H9 (cell line): Measurements from ENCODE around the gene CACNA1A. TPM values are rescaled to one million over a fixed set of nuclear protein-coding genes. Genes with fewer than 3 reads are reported as not detected.

ENCODE experiments used
- DNase-seq: peaks from one replicate; pipeline ENCODE4 v3.0.0-alpha.2; 2017
- H2AFZ ChIP-seq: one replicate; pipeline ENCODE4 v1.6.1; 2013; ENCODE audit warnings: mild to moderate bottlenecking, low read length, control low read depth, moderate library complexity
- H2AK5ac ChIP-seq: 2 replicates; pipeline ENCODE4 v1.6.1; 2013; ENCODE audit warnings: low read length, control low read depth, mixed read lengths; ENCODE audit not compliant: insufficient read length
- H2BK120ac ChIP-seq: one replicate; pipeline ENCODE4 v1.6.1; 2013; ENCODE audit warnings: low read depth, mild to moderate bottlenecking, low read length, control low read depth, inconsistent platforms; ENCODE audit not compliant: poor library complexity, severe bottlenecking
- H2BK12ac ChIP-seq: 2 replicates; pipeline ENCODE4 v1.6.1; 2013; ENCODE audit warnings: low read length, control low read depth, mixed read lengths, low read depth; ENCODE audit not compliant: insufficient read length
- H2BK15ac ChIP-seq: 2 replicates; pipeline ENCODE4 v1.6.1; 2013; ENCODE audit warnings: low read depth, low read length, control low read depth
- H2BK20ac ChIP-seq: one replicate; pipeline ENCODE4 v1.6.1; 2013; ENCODE audit warnings: low read depth, mild to moderate bottlenecking, low read length, control low read depth, inconsistent platforms; ENCODE audit not compliant: poor library complexity, severe bottlenecking
- H2BK5ac ChIP-seq: 2 replicates; pipeline ENCODE4 v1.6.1; 2013; ENCODE audit warnings: low read length, control low read depth, mixed read lengths; ENCODE audit not compliant: insufficient read length
- H3K14ac ChIP-seq: 2 replicates; pipeline ENCODE4 v1.6.1; 2013; ENCODE audit warnings: low read length, control low read depth; ENCODE audit not compliant: insufficient read depth
- H3K18ac ChIP-seq: 2 replicates; pipeline ENCODE4 v1.6.1; 2013; ENCODE audit warnings: low read depth, mild to moderate bottlenecking, mixed read lengths, low read length, control low read depth; ENCODE audit not compliant: insufficient read length
- H3K23ac ChIP-seq: 2 replicates; pipeline ENCODE4 v1.6.1; 2013; ENCODE audit warnings: low read length, control low read depth, mixed read lengths, low read depth; ENCODE audit not compliant: insufficient read length
- H3K23me2 ChIP-seq: 2 replicates; pipeline ENCODE4 v1.6.1; 2013; ENCODE audit warnings: low read depth, mild to moderate bottlenecking, mixed read lengths, low read length, control low read depth; ENCODE audit not compliant: insufficient read length, poor library complexity, severe bottlenecking
- H3K27ac ChIP-seq: 2 replicates; pipeline ENCODE4 v1.5.1; 2013; ENCODE audit warnings: low read length, control low read depth, mixed read lengths, low read depth; ENCODE audit not compliant: insufficient read length
- H3K27me3 ChIP-seq: 2 replicates; pipeline ENCODE4 v1.6.1; 2013; ENCODE audit warnings: low read length, control low read depth, inconsistent platforms; ENCODE audit not compliant: insufficient read depth
- H3K4ac ChIP-seq: 2 replicates; pipeline ENCODE4 v1.6.1; 2013; ENCODE audit warnings: low read depth, mild to moderate bottlenecking, control low read depth, inconsistent platforms, low read length, moderate library complexity
- H3K4me1 ChIP-seq: 2 replicates; pipeline ENCODE4 v1.6.1; 2013; ENCODE audit warnings: low read length, control low read depth, inconsistent platforms; ENCODE audit not compliant: insufficient read depth
- H3K4me2 ChIP-seq: 2 replicates; pipeline ENCODE4 v1.6.1; 2013; ENCODE audit warnings: low read length, control low read depth, mixed read lengths; ENCODE audit not compliant: insufficient read length, insufficient read depth
- H3K56ac ChIP-seq: 2 replicates; pipeline ENCODE4 v1.6.1; 2013; ENCODE audit warnings: low read depth, mild to moderate bottlenecking, mixed read lengths, low read length, control low read depth; ENCODE audit not compliant: insufficient read length
- H3K79me1 ChIP-seq: 2 replicates; pipeline ENCODE4 v1.6.1; 2013; ENCODE audit warnings: low read depth, mild to moderate bottlenecking, moderate library complexity, low read length, control low read depth, inconsistent platforms; ENCODE audit not compliant: insufficient read depth, poor library complexity, severe bottlenecking
- H3K79me2 ChIP-seq: 2 replicates; pipeline ENCODE4 v1.6.1; 2013; ENCODE audit warnings: low read length, control low read depth, inconsistent platforms; ENCODE audit not compliant: insufficient read depth
- H3K9ac ChIP-seq: 2 replicates; pipeline ENCODE4 v1.6.1; 2013; ENCODE audit warnings: low read length, control low read depth, mixed read lengths; ENCODE audit not compliant: insufficient read length; ENCODE audit errors: extremely low read depth
- H3K9me3 ChIP-seq: one replicate; pipeline ENCODE4 v1.6.1; 2013; ENCODE audit warnings: low read depth, low read length, inconsistent platforms; ENCODE audit not compliant: control insufficient read depth
- H3T11ph ChIP-seq: one replicate; pipeline ENCODE4 v1.6.1; 2013; ENCODE audit warnings: mild to moderate bottlenecking, low read length, control low read depth, inconsistent platforms
- H4K20me1 ChIP-seq: one replicate; pipeline ENCODE4 v1.6.1; 2013; ENCODE audit not compliant: control insufficient read depth, insufficient read length, insufficient read depth
- H4K5ac ChIP-seq: 2 replicates; pipeline ENCODE4 v1.6.1; 2013; ENCODE audit warnings: low read depth, mild to moderate bottlenecking, mixed read lengths, low read length, control low read depth; ENCODE audit not compliant: insufficient read length
- H4K8ac ChIP-seq: replicated peaks from 2 replicates; pipeline ENCODE4 v1.6.1; 2013; ENCODE audit warnings: low read length, control low read depth, mixed read lengths, low read depth; ENCODE audit not compliant: insufficient read length
- H4K91ac ChIP-seq: 2 replicates; pipeline ENCODE4 v1.6.1; 2013; ENCODE audit warnings: low read depth, mild to moderate bottlenecking, moderate library complexity, mixed read lengths, low read length, control low read depth; ENCODE audit not compliant: insufficient read length
- H3K27ac Mint-ChIP-seq, 3 experiments: 2 replicates in 2 of 3; 3 replicates in 1 of 3; pipeline ENCODE4 v1.8.0; 2020 to 2021; ENCODE audit warnings: mixed read lengths in 3 of 3, mild to moderate bottlenecking in 1 of 3, moderate library complexity in 1 of 3
- H3K27me3 Mint-ChIP-seq: 2 replicates; pipeline ENCODE4 v1.8.0; 2021; ENCODE audit warnings: low read depth, mild to moderate bottlenecking, moderate library complexity, mixed read lengths
- H3K36me3 Mint-ChIP-seq, 3 experiments: 2 replicates in 2 of 3; 3 replicates in 1 of 3; pipeline ENCODE4 v1.8.0; 2020 to 2021; ENCODE audit warnings: low read depth in 3 of 3, mixed read lengths in 3 of 3; ENCODE audit not compliant: insufficient read depth in 1 of 3
- H3K4me1 Mint-ChIP-seq, 2 experiments: 2 replicates each; pipeline ENCODE4 v1.8.0; 2020; ENCODE audit warnings: mixed read lengths in 2 of 2
- H3K4me3 Mint-ChIP-seq, 2 experiments: 2 replicates in 1 of 2; 3 replicates in 1 of 2; pipeline ENCODE4 v1.8.0; 2020 to 2021; ENCODE audit warnings: mild to moderate bottlenecking in 2 of 2, mixed read lengths in 2 of 2, moderate library complexity in 1 of 2
- H3K9me3 Mint-ChIP-seq, 2 experiments: 2 replicates in 1 of 2; 3 replicates in 1 of 2; pipeline ENCODE4 v1.8.0; 2020; ENCODE audit warnings: mild to moderate bottlenecking in 2 of 2, mixed read lengths in 2 of 2, moderate library complexity in 1 of 2
- WGBS: extraction: QIAGEN DNeasy Blood & Tissue Kit; methylation state at CpG from one replicate; pipeline ENCODE4 v1.1.7; 2013; ENCODE audit warnings: missing lambda C conversion rate, low lambda C conversion rate, mixed read lengths; ENCODE audit not compliant: insufficient read length; ENCODE audit errors: extremely low coverage; 5-methylcytosine and 5-hydroxymethylcytosine counted together
- total RNA-seq: library from RNA; stranded (reverse); gene quantifications from 2 replicates; pipeline ENCODE4 v1.2.1, GENCODE V29; 2021
- TF ChIP-seq, protein P1 (sequence below): fragments of 200-600 bp; sonication (generic); conservative IDR thresholded peaks from 3 replicates; pipeline ENCODE4 v1.8.0; 2021; ENCODE audit warnings: antibody characterized with exemption, mild to moderate bottlenecking

Gene CACNA1A
- total RNA-seq, 1 experiment from 2014 or later, result 8.0 TPM

DNA sequence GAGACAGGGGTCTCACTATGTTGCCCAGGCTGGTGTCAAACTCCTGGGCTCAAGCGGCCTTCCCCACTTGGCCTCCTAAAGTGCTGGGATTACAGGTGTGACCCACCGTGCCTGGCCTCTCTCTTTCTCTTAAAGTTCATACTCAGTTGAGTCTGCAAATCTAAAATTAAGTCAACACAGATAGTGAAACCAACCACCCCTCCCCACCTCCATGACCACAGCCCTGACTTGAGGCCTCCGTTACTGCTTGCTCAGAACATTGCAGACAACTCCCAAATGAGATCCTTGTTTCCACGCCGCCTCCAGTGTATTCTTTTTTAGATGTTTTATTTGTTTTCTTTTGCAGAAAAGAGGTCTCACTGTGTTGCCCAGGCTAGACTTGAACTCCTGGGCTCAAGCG is 94.4 kb downstream of the CACNA1A start:
- H2AK5ac ChIP-seq, result no peak overlapping the region
- no peak overlapping the region for H3K4me3 Mint-ChIP-seq
- no CpG with 5 or more reads among the region's 6 CpGs for WGBS

More for the DNA sequence above, 94.4 kb downstream of the CACNA1A start:
- H3K56ac ChIP-seq, result no peak overlapping the region
- no peaks in the 10 kb centered on the region for H3K9me3 ChIP-seq
- no peak overlapping the region for H2BK12ac ChIP-seq
- H3K23me2 ChIP-seq, result no peaks in the 10 kb centered on the region
- no peak overlapping the region for H3K18ac ChIP-seq
- H3K27ac ChIP-seq, result no peak overlapping the region
- no peaks in the 10 kb centered on the region for H3K4me1 ChIP-seq
- no peak overlapping the region for H2BK120ac ChIP-seq
- H2BK5ac ChIP-seq, result no peak overlapping the region
- no peak overlapping the region for H3T11ph ChIP-seq
- H3K9ac ChIP-seq, result no peak overlapping the region
- Mint-ChIP-seq H3K9me3 (peaks cover 0 to 4% of the 10 kb centered on the region in 2 experiments; a peak in 1 of 5 replicates), H3K36me3 (peaks cover 0 to 7% (median 0%) of the 10 kb centered on the region in 3 experiments; a peak in 3 of 7 replicates), H3K27me3 (peaks cover 3% of the 10 kb centered on the region; the same call in 1 of the 2 replicates), H3K27ac (peak overlapping the region in 1 of 3 experiments; percentile 32; a peak in 1 of 7 replicates), H3K4me1 (no peaks in the 10 kb centered on the region)
- no peaks in the 10 kb centered on the region for H4K20me1 ChIP-seq
- no peak overlapping the region for H3K14ac ChIP-seq
- no peak overlapping the region for H4K5ac ChIP-seq
- H3K79me1 ChIP-seq, result no peaks in the 10 kb centered on the region
- DNase-seq, result no peak
- H4K8ac ChIP-seq, result no peak overlapping the region
- H3K79me2 ChIP-seq, result no peaks in the 10 kb centered on the region
- no peaks in the 10 kb centered on the region for H3K27me3 ChIP-seq
- no peak overlapping the region for H3K4me2 ChIP-seq
- H2AFZ ChIP-seq, result no peak overlapping the region
- H4K91ac ChIP-seq, result no peak overlapping the region
- no peak overlapping the region for H2BK15ac ChIP-seq
- H2BK20ac ChIP-seq, result no peak overlapping the region
- TF ChIP-seq, protein P1, sequence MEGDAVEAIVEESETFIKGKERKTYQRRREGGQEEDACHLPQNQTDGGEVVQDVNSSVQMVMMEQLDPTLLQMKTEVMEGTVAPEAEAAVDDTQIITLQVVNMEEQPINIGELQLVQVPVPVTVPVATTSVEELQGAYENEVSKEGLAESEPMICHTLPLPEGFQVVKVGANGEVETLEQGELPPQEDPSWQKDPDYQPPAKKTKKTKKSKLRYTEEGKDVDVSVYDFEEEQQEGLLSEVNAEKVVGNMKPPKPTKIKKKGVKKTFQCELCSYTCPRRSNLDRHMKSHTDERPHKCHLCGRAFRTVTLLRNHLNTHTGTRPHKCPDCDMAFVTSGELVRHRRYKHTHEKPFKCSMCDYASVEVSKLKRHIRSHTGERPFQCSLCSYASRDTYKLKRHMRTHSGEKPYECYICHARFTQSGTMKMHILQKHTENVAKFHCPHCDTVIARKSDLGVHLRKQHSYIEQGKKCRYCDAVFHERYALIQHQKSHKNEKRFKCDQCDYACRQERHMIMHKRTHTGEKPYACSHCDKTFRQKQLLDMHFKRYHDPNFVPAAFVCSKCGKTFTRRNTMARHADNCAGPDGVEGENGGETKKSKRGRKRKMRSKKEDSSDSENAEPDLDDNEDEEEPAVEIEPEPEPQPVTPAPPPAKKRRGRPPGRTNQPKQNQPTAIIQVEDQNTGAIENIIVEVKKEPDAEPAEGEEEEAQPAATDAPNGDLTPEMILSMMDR, result no peak
- no peak overlapping the region for H3K4ac ChIP-seq
- H3K23ac ChIP-seq, result no peak overlapping the region
